Anterior cingulate cortex (tissue), 58 donors: Measurements from ENCODE around the gene FAM72C.
"Not testable (repeated sequence)": the region's sequence is repeated elsewhere in the genome, so short reads cannot be mapped to it uniquely, and the experiment has no call there.

ENCODE experiments used
- DNase-seq, 58 donors: peaks; one replicate each; lab custom pipeline; 2025; lab: John Stamatoyannopoulos, UW

The FAM72C gene

DNA sequence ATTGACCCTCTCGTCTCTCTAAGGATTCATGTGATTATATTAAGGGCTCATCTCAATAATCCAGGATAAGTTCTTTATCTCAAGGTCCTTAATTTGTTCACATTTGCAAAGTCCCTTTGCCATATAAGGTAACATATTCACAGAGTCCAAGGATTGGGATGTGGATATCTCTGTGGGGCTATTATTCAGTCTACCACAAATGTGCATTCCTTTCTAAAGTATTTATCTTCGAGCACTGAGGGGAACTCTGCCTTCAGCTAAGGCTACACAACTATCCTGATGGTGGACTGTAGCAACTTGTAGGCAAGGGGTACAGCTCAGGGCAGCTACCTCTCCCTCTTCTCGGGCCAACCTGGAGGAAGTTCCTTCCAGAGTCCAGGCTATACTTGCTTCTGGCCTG is 53.2 kb downstream of the FAM72C start:
- DNase-seq = not testable (repeated sequence)

GRCh38 chr1:143913705-143914104 is 58.1 kb downstream of the FAM72C start:
- DNase-seq = not testable (repeated sequence)
